ENCODE data around the gene DEAF1. TPM values are rescaled to one million over a fixed set of nuclear protein-coding genes. Genes with fewer than 3 reads are reported as not detected.
A peak's percentile ranks its signal among the peaks of the same experiment; 100 is the strongest.

DEAF1 gene
- total and polyA plus RNA-seq, 9 of the 15 experiments (the other 6 are each of a cell fraction or from before 2014, with no cell fraction given) = 2.0 to 69.1 (median 26.8) TPM

GRCh38 chr11:690738-691633, 4.0 kb downstream of the DEAF1 start (continued):
- TF ChIP-seq BMI1 (IDR thresholded peaks at IDR 0.05; ENCODE audit: low read length) (no peak), DPF2 (IDR thresholded peaks at IDR 0.05) (peak; percentile 63), GABPB2 (CRISPR knock-in tag; conservative IDR thresholded peaks at IDR 0.05) (no peak), KAT7 (CRISPR knock-in tag; IDR thresholded peaks at IDR 0.05; ENCODE audit: borderline replicate concordance) (no peak), NR2F6 (CRISPR knock-in tag; IDR thresholded peaks at IDR 0.05) (no peak), ERF (CRISPR knock-in tag; IDR thresholded peaks at IDR 0.05) (no peak), RBM17 (IDR thresholded peaks at IDR 0.05; ENCODE audit: borderline replicate concordance, low read depth, low read length) (no peak), ZNF696 (CRISPR knock-in tag; conservative IDR thresholded peaks at IDR 0.05) (no peak), SOX6 (IDR thresholded peaks at IDR 0.05) (peak; percentile 22; the same call in 1 of the 2 replicates), TCFL5 (CRISPR knock-in tag; conservative IDR thresholded peaks at IDR 0.05) (no peak), HMGXB4 (CRISPR knock-in tag; IDR thresholded peaks at IDR 0.05) (no peak), TGIF2 (CRISPR knock-in tag; IDR thresholded peaks at IDR 0.05) (no peak), ZBTB49 (CRISPR knock-in tag; IDR thresholded peaks at IDR 0.05; ENCODE audit: borderline replicate concordance) (no peak), FOXK2 (conservative IDR thresholded peaks at IDR 0.05 in 1 of 2, IDR thresholded peaks at IDR 0.05 in 1 of 2; ENCODE audit: low read depth in 2 of 2) (no peak), ZFP36 (IDR thresholded peaks at IDR 0.05; ENCODE audit: low read depth, low read length, partially characterized antibody) (no peak), ETV5 (CRISPR knock-in tag; IDR thresholded peaks at IDR 0.05; ENCODE audit: low read depth) (peak; percentile 50; the same call in 1 of the 2 replicates), ARNT (IDR thresholded peaks at IDR 0.05) (no peak), ZSCAN29 (IDR thresholded peaks at IDR 0.05) (no peak), KLF6 (CRISPR knock-in tag; IDR thresholded peaks at IDR 0.05; ENCODE audit: borderline replicate concordance) (no peak)
- TF ChIP-seq, protein P1, sequence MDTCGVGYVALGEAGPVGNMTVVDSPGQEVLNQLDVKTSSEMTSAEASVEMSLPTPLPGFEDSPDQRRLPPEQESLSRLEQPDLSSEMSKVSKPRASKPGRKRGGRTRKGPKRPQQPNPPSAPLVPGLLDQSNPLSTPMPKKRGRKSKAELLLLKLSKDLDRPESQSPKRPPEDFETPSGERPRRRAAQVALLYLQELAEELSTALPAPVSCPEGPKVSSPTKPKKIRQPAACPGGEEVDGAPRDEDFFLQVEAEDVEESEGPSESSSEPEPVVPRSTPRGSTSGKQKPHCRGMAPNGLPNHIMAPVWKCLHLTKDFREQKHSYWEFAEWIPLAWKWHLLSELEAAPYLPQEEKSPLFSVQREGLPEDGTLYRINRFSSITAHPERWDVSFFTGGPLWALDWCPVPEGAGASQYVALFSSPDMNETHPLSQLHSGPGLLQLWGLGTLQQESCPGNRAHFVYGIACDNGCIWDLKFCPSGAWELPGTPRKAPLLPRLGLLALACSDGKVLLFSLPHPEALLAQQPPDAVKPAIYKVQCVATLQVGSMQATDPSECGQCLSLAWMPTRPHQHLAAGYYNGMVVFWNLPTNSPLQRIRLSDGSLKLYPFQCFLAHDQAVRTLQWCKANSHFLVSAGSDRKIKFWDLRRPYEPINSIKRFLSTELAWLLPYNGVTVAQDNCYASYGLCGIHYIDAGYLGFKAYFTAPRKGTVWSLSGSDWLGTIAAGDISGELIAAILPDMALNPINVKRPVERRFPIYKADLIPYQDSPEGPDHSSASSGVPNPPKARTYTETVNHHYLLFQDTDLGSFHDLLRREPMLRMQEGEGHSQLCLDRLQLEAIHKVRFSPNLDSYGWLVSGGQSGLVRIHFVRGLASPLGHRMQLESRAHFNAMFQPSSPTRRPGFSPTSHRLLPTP (IDR thresholded peaks at IDR 0.05; ENCODE audit: borderline replicate concordance, extremely low read depth, insufficient read length) = no peak
